MCF 10A (cell line): ENCODE measurements around the gene MAP3K19. TPM values are rescaled to one million over a fixed set of nuclear protein-coding genes. Genes with fewer than 3 reads are reported as not detected.

Experiments used
- BruUV-seq: library from RNA; stranded (reverse); fragments of 400-500 nt; replicated peaks from 2 replicates; lab custom pipeline; 2021; lab: Mats Ljungman, UMichigan
- CTCF ChIA-PET: fragments of 300-600 bp; sonication (Branson Sonifier 250); formaldehyde crosslinking; extraction: SDS; loops from one replicate; lab custom pipeline; 2021; ENCODE audit warnings: antibody characterized with exemption, inconsistent platforms; lab: Yijun Ruan, JAX
- POLR2A ChIA-PET: fragments of 300-600, 350-650 bp; sonication (Branson Sonifier 250); formaldehyde crosslinking; extraction: SDS; loops from one replicate; lab custom pipeline; 2020; ENCODE audit warnings: antibody characterized with exemption, inconsistent platforms; lab: Yijun Ruan, JAX
- DNase-seq: peaks from one replicate; pipeline ENCODE4 v3.0.0-alpha.2; 2018; ENCODE audit not compliant: unreplicated experiment
- H3K27ac Mint-ChIP-seq: one replicate; pipeline ENCODE4 v1.8.0; 2022; ENCODE audit warnings: mild to moderate bottlenecking, low read depth, mixed read lengths; ENCODE audit not compliant: unreplicated experiment
- H3K27me3 Mint-ChIP-seq: one replicate; pipeline ENCODE4 v1.8.0; 2022; ENCODE audit warnings: mixed read lengths; ENCODE audit not compliant: insufficient read depth, unreplicated experiment
- H3K36me3 Mint-ChIP-seq: one replicate; pipeline ENCODE4 v1.8.0; 2022; ENCODE audit warnings: mild to moderate bottlenecking, moderate library complexity, mixed read lengths; ENCODE audit not compliant: insufficient read depth, unreplicated experiment
- H3K4me1 Mint-ChIP-seq: one replicate; pipeline ENCODE4 v1.8.0; 2022; ENCODE audit warnings: mixed read lengths; ENCODE audit not compliant: insufficient read depth, unreplicated experiment
- H3K4me3 Mint-ChIP-seq: one replicate; pipeline ENCODE4 v1.8.0; 2022; ENCODE audit warnings: mild to moderate bottlenecking, moderate library complexity, mixed read lengths; ENCODE audit not compliant: unreplicated experiment
- H3K9me3 Mint-ChIP-seq: one replicate; pipeline ENCODE4 v1.8.0; 2022; ENCODE audit warnings: mixed read lengths; ENCODE audit not compliant: unreplicated experiment
- intact Hi-C: fragments of 100-400 bp; cut with micrococcal nuclease; formaldehyde crosslinking; loops from 2 replicates; pipeline ENCODE4 v1.14.1; 2022
- total RNA-seq: library from RNA; stranded (reverse); gene quantifications from 2 replicates; pipeline ENCODE4 v1.2.3, GENCODE V29; 2022
- TF ChIP-seq, protein P1 (sequence below): fragments of 200-600 bp; IDR thresholded peaks from one replicate; pipeline ENCODE4 v1.8.0; 2022; ENCODE audit warnings: antibody characterized with exemption, mild to moderate bottlenecking; ENCODE audit not compliant: unreplicated experiment

MAP3K19 gene
- total RNA-seq, 1 experiment from 2014 or later: not detected

DNA sequence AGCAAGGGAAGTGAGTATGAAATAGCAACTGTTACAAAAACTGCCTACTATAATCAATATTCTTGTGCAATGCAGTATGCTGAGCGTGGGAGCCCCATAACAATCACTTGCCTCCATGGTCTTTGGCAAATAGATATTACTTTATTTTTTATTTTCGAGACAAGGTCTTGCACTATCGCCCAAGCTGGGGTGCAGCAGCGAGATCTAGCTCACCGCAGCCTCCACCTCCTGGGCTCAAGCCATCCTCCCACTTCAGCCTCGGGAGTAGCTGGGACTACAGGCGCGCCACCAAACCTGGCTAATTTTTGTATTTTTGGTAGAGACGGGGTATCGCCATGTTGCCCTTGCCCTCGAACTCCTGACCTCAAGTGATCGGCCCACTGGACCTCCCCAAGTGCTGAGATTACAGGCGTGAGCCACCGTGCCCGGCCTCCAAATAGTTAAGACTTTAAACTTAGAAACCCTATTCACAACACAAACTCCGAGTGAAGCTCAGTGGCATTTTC is 129.8 kb downstream of the MAP3K19 start:
- no peaks in the 10 kb centered on the region for H3K27me3 Mint-ChIP-seq

More for the DNA sequence above, 129.8 kb downstream of the MAP3K19 start:
- intact Hi-C loops: loop anchor here (5.0 kb wide), 2 partner anchors 615 to 800 kb away; partner anchors contain the start of genes R3HDM1 and ZRANB3
- Mint-ChIP-seq H3K36me3 (peaks cover 19% of the 10 kb centered on the region), H3K4me1 (peaks cover 7% of the 10 kb centered on the region), H3K9me3 (peaks cover 5% of the 10 kb centered on the region), H3K27ac (peak overlapping the region; percentile 100), H3K4me3 (peak overlapping the region; percentile 100)
- TF ChIP-seq, protein P1, sequence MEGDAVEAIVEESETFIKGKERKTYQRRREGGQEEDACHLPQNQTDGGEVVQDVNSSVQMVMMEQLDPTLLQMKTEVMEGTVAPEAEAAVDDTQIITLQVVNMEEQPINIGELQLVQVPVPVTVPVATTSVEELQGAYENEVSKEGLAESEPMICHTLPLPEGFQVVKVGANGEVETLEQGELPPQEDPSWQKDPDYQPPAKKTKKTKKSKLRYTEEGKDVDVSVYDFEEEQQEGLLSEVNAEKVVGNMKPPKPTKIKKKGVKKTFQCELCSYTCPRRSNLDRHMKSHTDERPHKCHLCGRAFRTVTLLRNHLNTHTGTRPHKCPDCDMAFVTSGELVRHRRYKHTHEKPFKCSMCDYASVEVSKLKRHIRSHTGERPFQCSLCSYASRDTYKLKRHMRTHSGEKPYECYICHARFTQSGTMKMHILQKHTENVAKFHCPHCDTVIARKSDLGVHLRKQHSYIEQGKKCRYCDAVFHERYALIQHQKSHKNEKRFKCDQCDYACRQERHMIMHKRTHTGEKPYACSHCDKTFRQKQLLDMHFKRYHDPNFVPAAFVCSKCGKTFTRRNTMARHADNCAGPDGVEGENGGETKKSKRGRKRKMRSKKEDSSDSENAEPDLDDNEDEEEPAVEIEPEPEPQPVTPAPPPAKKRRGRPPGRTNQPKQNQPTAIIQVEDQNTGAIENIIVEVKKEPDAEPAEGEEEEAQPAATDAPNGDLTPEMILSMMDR: no peak
- DNase-seq: peak; percentile 4
- CTCF ChIA-PET: interaction anchor here (0.9 to 1.5 kb wide), 4 partner anchors 260 to 827 kb away, joined by 3 to 5 read pairs (median 3); no protein-coding TSS in a partner anchor
- POLR2A ChIA-PET: interaction anchor here (0.7 to 2.6 kb wide), 14 partner anchors 8 to 1318 kb away, joined by 3 to 18 read pairs (median 4); partner anchors contain the start of gene RAB3GAP1
- BruUV-seq: no TSS peak

Other genes with a start within 250 kb of the MAP3K19 start
- gene ACMSD, start 208.8 kb downstream of the MAP3K19 start, total RNA-seq: not detected in 2 replicates
- gene CCNT2, start 128.6 kb downstream of the MAP3K19 start, total RNA-seq: 38.8 and 39.3 TPM in 2 replicates
- 63.4 and 70.1 TPM in 2 replicates for gene RAB3GAP1, start 4.8 kb upstream of the MAP3K19 start, total RNA-seq